Tibial nerve (tissue), 4 donors: ENCODE data around the gene SYT11. TPM values are rescaled to one million over a fixed set of nuclear protein-coding genes. Genes with fewer than 3 reads are reported as not detected.

Source experiments
- DNase-seq, 2 donors: peaks; one replicate each; pipeline ENCODE4 v3.0.0-alpha.2; 2019; ENCODE audit warnings: low spot score in 2 of 2
- H3K27ac ChIP-seq, 4 donors: fragments of 200-600 bp; sonication (generic) in 3 of 4; one replicate each; pipeline ENCODE4 v1.5.1; 2017 to 2019; ENCODE audit warnings: mild to moderate bottlenecking in 1 of 4
- H3K27me3 ChIP-seq, 2 donors: fragments of 200-600 bp; sonication (generic) in 1 of 2; one replicate each; pipeline versions ENCODE4 v1.5.1 to v1.6.0; 2017 to 2019
- H3K36me3 ChIP-seq, 3 donors: fragments of 200-600 bp; sonication (generic); one replicate each; pipeline ENCODE4 v1.5.1; 2018 to 2019
- H3K4me1 ChIP-seq, 4 donors: fragments of 200-600 bp; sonication (generic) in 3 of 4; one replicate each; pipeline ENCODE4 v1.5.1; 2017 to 2019
- H3K4me3 ChIP-seq, 4 donors: fragments of 200-600 bp; sonication (generic) in 3 of 4; one replicate each; pipeline ENCODE4 v1.5.1; 2017 to 2019; ENCODE audit warnings: mild to moderate bottlenecking in 1 of 4, moderate library complexity in 1 of 4
- H3K9me3 ChIP-seq, 4 donors: fragments of 200-600 bp; sonication (generic) in 3 of 4; one replicate each; pipeline ENCODE4 v1.5.1; 2017 to 2019
- EP300 ChIP-seq, 2 donors: sonication (generic); formaldehyde crosslinking; IDR thresholded peaks; one replicate each; pipeline ENCODE4 v1.6.1; 2017; ENCODE audit warnings: antibody characterized with exemption in 2 of 2, mild to moderate bottlenecking in 1 of 2
- POLR2A ChIP-seq, 2 donors: fragments of 450-650 bp; IDR thresholded peaks; one replicate each; pipeline ENCODE4 v1.6.1; 2017; ENCODE audit warnings: antibody characterized with exemption in 2 of 2, mild to moderate bottlenecking in 2 of 2, moderate library complexity in 2 of 2
- WGBS, 2 donors: methylation state at CpG; one replicate each; pipeline ENCODE4 v1.1.5; 2018; 5-methylcytosine and 5-hydroxymethylcytosine counted together
- total RNA-seq, 4 donors: library from RNA; depleted of rRNA; stranded (reverse); fragments of >200 nt; gene quantifications; one replicate each; pipeline ENCODE4 v1.1.0, GENCODE V29; 2016
- TF ChIP-seq, protein P1 (sequence below), 5 experiments: fragments of 200-600 bp in 3 of 5; fragments of 450-650 bp in 2 of 5; sonication (generic) in 3 of 5; IDR thresholded peaks; one replicate each; pipeline ENCODE4 v1.5.1; 2016 to 2019; ENCODE audit warnings: antibody characterized with exemption in 5 of 5, mild to moderate bottlenecking in 3 of 5, moderate library complexity in 2 of 5

SYT11 gene
- total RNA-seq, 4 donors from 2014 or later, result 29.2 to 54.2 (median 38.1) TPM

DNA sequence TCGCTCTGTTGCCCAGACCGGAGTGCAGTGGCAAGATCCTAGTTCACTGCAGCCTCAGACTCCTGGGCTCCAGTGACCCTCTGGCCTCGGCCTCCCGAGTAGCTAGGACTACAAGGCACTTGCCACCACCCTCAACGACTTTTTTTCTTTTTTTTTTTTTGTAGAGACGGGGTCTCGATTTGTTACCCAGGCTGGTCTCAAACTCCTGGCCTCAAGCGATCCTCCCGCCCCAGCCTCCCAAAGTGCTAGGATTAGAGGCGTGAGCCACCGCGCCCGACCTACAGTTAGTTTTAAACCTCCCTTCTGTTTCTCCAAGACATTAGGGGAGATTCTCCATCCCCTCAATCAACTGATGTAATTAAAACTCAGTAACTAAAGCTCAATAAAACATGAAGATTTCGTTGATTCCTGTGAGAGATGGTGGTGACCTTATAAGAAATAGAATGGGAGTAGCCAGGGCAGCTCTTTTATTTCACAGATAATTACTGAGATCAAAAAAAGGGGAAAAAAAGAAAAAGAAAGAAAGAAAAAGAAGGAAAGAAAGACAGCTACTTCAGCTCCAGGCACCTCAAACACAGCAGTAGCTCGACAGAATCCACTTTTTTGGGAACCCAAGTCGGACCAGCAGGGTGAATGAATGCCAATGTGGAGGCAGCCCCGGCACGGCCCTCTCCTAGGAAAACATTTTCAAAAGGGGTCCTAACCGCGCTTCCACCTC is 3.0 kb upstream of the SYT11 start:
- H3K4me3 ChIP-seq, result peak overlapping the region; percentile 56 to 88 (median 67)
- H3K4me1 ChIP-seq, result peaks cover 0 to 60% (median 13%) of the 10 kb centered on the region in 4 donors
- no peaks in the 10 kb centered on the region for H3K27me3 ChIP-seq
- DNase-seq, result no peak
- H3K9me3 ChIP-seq, result no peaks in the 10 kb centered on the region
- WGBS, 2 donors, result 51% methylated on average over 20 of the region's 20 CpGs
- TF ChIP-seq, protein P1, sequence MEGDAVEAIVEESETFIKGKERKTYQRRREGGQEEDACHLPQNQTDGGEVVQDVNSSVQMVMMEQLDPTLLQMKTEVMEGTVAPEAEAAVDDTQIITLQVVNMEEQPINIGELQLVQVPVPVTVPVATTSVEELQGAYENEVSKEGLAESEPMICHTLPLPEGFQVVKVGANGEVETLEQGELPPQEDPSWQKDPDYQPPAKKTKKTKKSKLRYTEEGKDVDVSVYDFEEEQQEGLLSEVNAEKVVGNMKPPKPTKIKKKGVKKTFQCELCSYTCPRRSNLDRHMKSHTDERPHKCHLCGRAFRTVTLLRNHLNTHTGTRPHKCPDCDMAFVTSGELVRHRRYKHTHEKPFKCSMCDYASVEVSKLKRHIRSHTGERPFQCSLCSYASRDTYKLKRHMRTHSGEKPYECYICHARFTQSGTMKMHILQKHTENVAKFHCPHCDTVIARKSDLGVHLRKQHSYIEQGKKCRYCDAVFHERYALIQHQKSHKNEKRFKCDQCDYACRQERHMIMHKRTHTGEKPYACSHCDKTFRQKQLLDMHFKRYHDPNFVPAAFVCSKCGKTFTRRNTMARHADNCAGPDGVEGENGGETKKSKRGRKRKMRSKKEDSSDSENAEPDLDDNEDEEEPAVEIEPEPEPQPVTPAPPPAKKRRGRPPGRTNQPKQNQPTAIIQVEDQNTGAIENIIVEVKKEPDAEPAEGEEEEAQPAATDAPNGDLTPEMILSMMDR (IDR thresholded peaks at IDR 0.05), result no peak
- TF ChIP-seq POLR2A (IDR thresholded peaks at IDR 0.05), result no peak
- no peak for TF ChIP-seq EP300 (IDR thresholded peaks at IDR 0.05)
- peaks cover 0 to 38% (median 17%) of the 10 kb centered on the region in 3 donors for H3K36me3 ChIP-seq
- peak overlapping the region; percentile 81 to 90 (median 84) for H3K27ac ChIP-seq

DNA sequence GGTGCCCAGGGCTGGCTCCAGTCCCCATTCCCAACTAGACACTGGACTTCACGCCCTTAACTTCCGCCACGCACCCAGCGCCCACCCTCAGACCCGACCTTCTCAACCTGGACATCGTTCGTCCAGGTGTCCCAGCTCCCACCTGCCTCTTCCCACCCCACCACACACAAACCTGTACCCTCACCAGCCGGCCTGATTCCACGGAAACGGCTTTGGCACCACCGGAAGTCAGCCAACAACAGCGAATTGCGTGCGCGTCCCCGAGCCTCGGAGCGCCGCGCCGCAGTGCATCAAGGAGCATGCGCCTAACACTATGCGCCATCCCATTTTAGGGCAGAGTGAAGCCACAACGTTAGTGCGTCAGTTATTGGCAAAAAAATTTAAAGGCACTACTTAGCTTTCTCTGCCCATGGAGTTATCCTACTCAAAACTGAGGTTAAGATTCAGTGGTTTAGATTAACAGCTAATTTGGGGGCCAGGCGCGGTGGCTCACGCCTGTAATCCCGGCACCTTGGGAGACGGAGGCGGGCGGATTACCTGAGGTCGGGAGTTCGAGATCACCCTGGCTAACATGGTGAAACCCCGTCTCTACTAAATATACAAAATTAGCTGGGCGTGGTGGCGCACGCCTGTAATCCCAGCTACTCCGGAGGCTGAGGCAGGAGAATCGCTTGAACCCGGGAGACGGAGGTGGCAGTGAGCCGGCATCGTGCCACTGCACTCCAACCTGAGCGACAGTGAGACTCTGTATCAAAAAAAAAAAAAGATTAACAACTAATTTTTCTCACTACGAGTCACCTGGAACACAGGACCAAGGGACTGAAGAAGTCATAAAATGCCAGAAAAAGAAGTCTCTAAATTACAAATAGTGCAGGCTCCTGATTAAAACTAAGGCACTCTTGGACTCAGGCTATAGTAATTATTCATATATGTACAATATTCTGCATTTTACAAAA is 2.1 kb upstream of the SYT11 start, which contains the start of gene GON4L:
Gene GON4L (minus strand): TSS at position 240 of the 956 bp plus-strand sequence. CDS start 3,434 bp downstream, outside the sequence.
- Histone ChIP-seq H3K4me1 (peaks cover 0 to 61% (median 17%) of the 10 kb centered on the region in 4 donors), H3K9me3 (no peaks in the 10 kb centered on the region), H3K36me3 (peaks cover 0 to 30% (median 14%) of the 10 kb centered on the region in 3 donors), H3K27ac (peak within 1 kb of the TSS; percentile 81 to 94 (median 84)), H3K27me3 (no peaks in the 10 kb centered on the region), H3K4me3 (peak within 1 kb of the TSS; percentile 56 to 88 (median 67))
- WGBS, 2 donors, result 22 to 24% methylated on average over 46 of the region's 46 CpGs
- DNase-seq, result peak; percentile 69 to 79
- TF ChIP-seq EP300 (IDR thresholded peaks at IDR 0.05) (peak; percentile 92 to 95), POLR2A (IDR thresholded peaks at IDR 0.05) (peak in 1 of 2 donors; percentile 65)
- TF ChIP-seq, protein P1 (IDR thresholded peaks at IDR 0.05), result peak in 1 of 5 experiments; percentile 26

DNA sequence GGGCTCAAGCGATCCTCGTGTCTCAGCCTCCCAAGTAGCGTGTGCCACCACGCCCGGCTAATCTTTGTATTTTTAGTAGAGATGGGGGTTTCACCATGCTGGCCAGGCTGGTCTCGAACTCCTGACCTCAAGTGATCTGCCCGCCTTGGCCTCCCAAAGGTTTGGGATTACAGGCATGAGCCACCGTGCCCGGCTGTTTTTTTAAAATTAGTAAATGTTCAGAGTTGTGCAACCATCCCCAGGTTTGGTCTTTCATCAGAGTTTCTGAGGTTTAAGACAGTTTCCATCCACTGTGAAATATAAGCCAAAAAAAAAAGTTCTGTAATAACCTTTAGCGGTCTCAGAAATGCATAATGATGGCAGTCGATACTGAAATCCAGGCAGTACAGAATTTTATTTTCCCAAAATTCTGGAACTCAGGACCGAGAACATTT is 550 bp upstream of the SYT11 start:
- peak in 1 of 2 donors; percentile 33 for DNase-seq

DNA sequence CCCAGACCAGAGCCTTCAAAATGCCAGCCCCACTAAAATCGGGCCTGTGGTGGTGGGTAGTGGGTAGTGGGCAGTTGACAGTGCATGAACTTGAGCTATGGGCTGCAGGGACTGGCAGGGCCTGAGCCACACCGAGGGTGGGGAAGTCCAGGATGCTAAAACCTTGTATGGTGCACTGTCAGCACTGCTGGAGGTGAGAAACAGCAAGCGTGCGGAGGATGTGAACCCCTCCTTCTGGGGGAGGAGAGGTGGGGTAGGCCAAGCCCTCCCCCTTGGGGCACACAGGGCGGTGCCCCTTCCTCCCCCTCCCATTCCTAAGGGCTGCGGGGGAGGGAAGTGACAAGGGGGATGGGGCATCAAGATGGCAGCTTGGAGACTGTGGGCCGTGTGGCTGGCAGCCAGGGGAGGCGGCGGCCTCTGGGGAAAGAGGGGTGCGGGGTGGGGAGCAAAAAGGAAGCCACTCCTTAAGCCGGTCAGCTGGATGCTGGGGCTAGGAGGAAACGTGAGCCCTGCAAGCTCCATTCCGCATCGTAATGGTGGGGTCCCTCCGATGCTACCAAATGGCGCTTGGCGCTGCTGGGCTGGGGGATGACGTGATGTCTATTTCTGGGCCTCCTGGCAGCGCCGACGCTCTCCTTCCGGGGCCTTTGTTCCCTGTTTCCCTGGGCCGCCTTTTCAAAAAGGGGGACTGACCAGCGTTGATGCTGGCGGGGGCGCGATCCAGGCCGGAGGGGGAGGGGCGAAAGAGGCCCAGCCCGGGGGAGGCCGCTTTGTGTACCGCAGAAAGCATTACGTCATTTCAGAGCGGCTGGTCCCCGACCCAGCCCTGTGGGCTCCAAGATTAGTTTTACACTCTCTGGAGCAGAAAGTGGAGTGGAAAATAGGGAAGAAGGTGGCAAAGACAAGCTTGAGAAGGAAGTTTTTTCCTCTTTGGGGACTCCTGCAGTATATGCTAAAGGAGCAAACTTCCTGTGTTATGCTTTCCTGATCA is 809 bp downstream of the SYT11 start:
- DNase-seq, result peak; percentile 68 to 70
- H3K9me3 ChIP-seq, result no peaks in the 10 kb centered on the region
- H3K4me1 ChIP-seq, result peaks cover 0 to 56% (median 17%) of the 10 kb centered on the region in 4 donors
- WGBS, 2 donors, result 1% methylated on average over 34 of the region's 35 CpGs
- H3K4me3 ChIP-seq, result peak overlapping the region; percentile 33 to 58 (median 38)
- TF ChIP-seq POLR2A (IDR thresholded peaks at IDR 0.05), result peak in 1 of 2 donors; percentile 59
- TF ChIP-seq, protein P1 (IDR thresholded peaks at IDR 0.05), result peak in 1 of 5 experiments; percentile 13
- TF ChIP-seq EP300 (IDR thresholded peaks at IDR 0.05), result peak; percentile 49 to 87
- no peaks in the 10 kb centered on the region for H3K27me3 ChIP-seq
- H3K36me3 ChIP-seq, result peaks cover 0 to 3% (median 0%) of the 10 kb centered on the region in 3 donors
- H3K27ac ChIP-seq, result peak overlapping the region; percentile 82 to 98 (median 88)

More for the DNA sequence above, 550 bp upstream of the SYT11 start:
- H3K4me3 ChIP-seq, result peak overlapping the region; percentile 24 to 58 (median 36)
- H3K27me3 ChIP-seq, result no peaks in the 10 kb centered on the region
- peaks cover 0 to 59% (median 17%) of the 10 kb centered on the region in 4 donors for H3K4me1 ChIP-seq
- no peak for TF ChIP-seq POLR2A (IDR thresholded peaks at IDR 0.05)
- H3K27ac ChIP-seq, result peak overlapping the region; percentile 82 to 94 (median 90)
- H3K36me3 ChIP-seq, result peaks cover 0 to 16% (median 10%) of the 10 kb centered on the region in 3 donors
- WGBS, 2 donors, result 56 to 58% methylated on average over 12 of the region's 12 CpGs
- H3K9me3 ChIP-seq, result no peaks in the 10 kb centered on the region
